HG03342 (cell line): Measurements from ENCODE around the gene NBDY.

Source experiments
- ATAC-seq: cut with Tn5 transposase; IDR thresholded peaks from one replicate; pipeline ENCODE4 v1.9.1; 2021; ENCODE audit warnings: mild to moderate bottlenecking, moderate library complexity; ENCODE audit not compliant: unreplicated experiment

Gene NBDY

GRCh38 chrX:56784666-56785065 lies 55.6 kb downstream of the NBDY start:
- no peak for ATAC-seq

- no peak for ATAC-seq
Observed at GRCh38 chrX:56785442-56785841, 56.4 kb downstream of the NBDY start.

- no peak for ATAC-seq
Observed at GRCh38 chrX:56786889-56787733, 58.1 kb downstream of the NBDY start.

GRCh38 chrX:56787734-56788152 lies 58.7 kb downstream of the NBDY start:
- ATAC-seq = no peak

GRCh38 chrX:56788229-56788628 lies 59.2 kb downstream of the NBDY start:
- ATAC-seq = no peak

GRCh38 chrX:56788717-56789122 lies 59.7 kb downstream of the NBDY start:
- peak; percentile 66 for ATAC-seq

- no peak for ATAC-seq
Observed at GRCh38 chrX:56789518-56790070, 60.6 kb downstream of the NBDY start.

- ATAC-seq = no peak
Observed at GRCh38 chrX:56790778-56791177, 61.7 kb downstream of the NBDY start.

- no peak for ATAC-seq
Observed at GRCh38 chrX:56791456-56791855, 62.4 kb downstream of the NBDY start.

GRCh38 chrX:56792270-56793111 lies 63.4 kb downstream of the NBDY start:
- no peak for ATAC-seq

- ATAC-seq = no peak
Observed at GRCh38 chrX:56793112-56793430, 64.0 kb downstream of the NBDY start.

- no peak for ATAC-seq
Observed at GRCh38 chrX:56793521-56794320, 64.7 kb downstream of the NBDY start.

- ATAC-seq = no peak
Observed at GRCh38 chrX:56794404-56795230, 65.6 kb downstream of the NBDY start.

- ATAC-seq = no peak
Observed at GRCh38 chrX:56795309-56795868, 66.3 kb downstream of the NBDY start.

- no peak for ATAC-seq
Observed at GRCh38 chrX:56796641-56797395, 67.8 kb downstream of the NBDY start.

- ATAC-seq = no peak
Observed at GRCh38 chrX:56797574-56798338, 68.7 kb downstream of the NBDY start.

GRCh38 chrX:56798339-56798711 lies 69.3 kb downstream of the NBDY start:
- no peak for ATAC-seq
